HepG2 (cell line): ENCODE data around the gene SMYD2. TPM values are rescaled to one million over a fixed set of nuclear protein-coding genes. Genes with fewer than 3 reads are reported as not detected.

Experiments
- MAFK ChIP-seq, 2 experiments: IDR thresholded peaks in 1 of 2; conservative IDR thresholded peaks in 1 of 2; 2 replicates each; pipeline ENCODE4 v1.6.1; 2011; ENCODE audit warnings: improper control_type of control experiment in 2 of 2, low read length in 2 of 2
- NBN ChIP-seq: fragments of 450-650 bp; conservative IDR thresholded peaks from 2 replicates; pipeline ENCODE4 v1.6.1; 2017
- PATZ1 ChIP-seq: sonication (generic); formaldehyde crosslinking; IDR thresholded peaks from 2 replicates; pipeline ENCODE4 v1.4.0; 2020; ENCODE audit warnings: missing genetic modification reagents
- PRPF4 ChIP-seq: fragments of 200-400 bp; formaldehyde crosslinking; IDR thresholded peaks from 2 replicates; pipeline ENCODE4 v1.6.1; 2016; ENCODE audit warnings: low read length, low read depth; ENCODE audit not compliant: poor library complexity, severe bottlenecking
- SOX5 ChIP-seq: IDR thresholded peaks from 2 replicates; pipeline ENCODE4 v1.6.1; 2016; ENCODE audit warnings: borderline replicate concordance
- SP140L ChIP-seq: sonication (generic); formaldehyde crosslinking; IDR thresholded peaks from 2 replicates; pipeline ENCODE4 v1.4.0; 2020; ENCODE audit warnings: missing genetic modification reagents, borderline replicate concordance
- XBP1 ChIP-seq: sonication (generic); formaldehyde crosslinking; IDR thresholded peaks from 2 replicates; pipeline ENCODE4 v1.5.0; 2020; ENCODE audit warnings: missing genetic modification reagents
- ZBTB33 ChIP-seq: sonication (generic); formaldehyde crosslinking; IDR thresholded peaks from 2 replicates; pipeline ENCODE4 v1.4.0; 2020; ENCODE audit warnings: missing genetic modification reagents
- ZMYM4 ChIP-seq: sonication (generic); formaldehyde crosslinking; IDR thresholded peaks from 2 replicates; pipeline ENCODE4 v1.8.1; 2023; ENCODE audit warnings: mild to moderate bottlenecking, missing genetic modification reagents
- ZNF17 ChIP-seq: sonication (generic); formaldehyde crosslinking; IDR thresholded peaks from 2 replicates; pipeline ENCODE4 v1.5.0; 2020; ENCODE audit warnings: mild to moderate bottlenecking, missing genetic modification reagents
- ZNF264 ChIP-seq: sonication (generic); formaldehyde crosslinking; IDR thresholded peaks from 2 replicates; pipeline ENCODE4 v1.4.0; 2020; ENCODE audit warnings: missing genetic modification reagents
- ZNF432 ChIP-seq: sonication (generic); formaldehyde crosslinking; IDR thresholded peaks from 2 replicates; pipeline ENCODE4 v1.5.0; 2020; ENCODE audit warnings: missing genetic modification reagents, mild to moderate bottlenecking, borderline replicate concordance
- ZNF577 ChIP-seq: sonication (generic); formaldehyde crosslinking; IDR thresholded peaks from 2 replicates; pipeline ENCODE4 v1.4.0; 2020; ENCODE audit warnings: mild to moderate bottlenecking, low read depth, missing genetic modification reagents, borderline replicate concordance
- ZNF614 ChIP-seq: IDR thresholded peaks from 2 replicates; pipeline ENCODE4 v1.6.1; 2018; ENCODE audit warnings: missing biosample characterization, missing genetic modification reagents, inconsistent platforms, borderline replicate concordance
- ZNF891 ChIP-seq: sonication (generic); formaldehyde crosslinking; IDR thresholded peaks from 2 replicates; pipeline ENCODE4 v1.5.0; 2020; ENCODE audit warnings: mild to moderate bottlenecking, missing genetic modification reagents
- polyA plus RNA-seq, 8 experiments: library from polyadenylated mRNA; depleted of rRNA in 3 of 8; stranded (reverse) in 7 of 8; unstranded in 1 of 8; fragments of >200 nt; fragmentation: Illumina TruSeq in 4 of 8; extraction: Trizol in 4 of 8; gene quantifications; 2 replicates each; pipeline versions ENCODE4 v1.2.1 to v1.2.3, GENCODE V29; 2011 to 2016; ENCODE audit warnings: low read depth in 4 of 8, missing spikeins in 1 of 8, mixed read lengths in 1 of 8; ENCODE audit not compliant: insufficient read depth in 1 of 8
- total RNA-seq, 5 experiments: library from RNA; depleted of rRNA; stranded (reverse); fragments of >200 nt; fragmentation: Illumina TruSeq; extraction: Trizol; gene quantifications; 2 replicates each; pipeline ENCODE4 v1.2.3, GENCODE V29; 2016; ENCODE audit warnings: low read depth in 1 of 5
- TF ChIP-seq, protein P1 (sequence below): sonication (generic); formaldehyde crosslinking; IDR thresholded peaks from 2 replicates; pipeline ENCODE4 v1.5.1; 2020; ENCODE audit warnings: mild to moderate bottlenecking, missing genetic modification reagents, borderline replicate concordance
- TF ChIP-seq, protein P2 (sequence below): sonication (generic); formaldehyde crosslinking; IDR thresholded peaks from 2 replicates; pipeline ENCODE4 v1.8.1; 2023; ENCODE audit warnings: mild to moderate bottlenecking, inconsistent platforms, moderate library complexity, missing genetic modification reagents, borderline replicate concordance

Gene SMYD2
- total and polyA plus RNA-seq, 2 of the 13 experiments (the other 11 are each of a cell fraction or from before 2014, with no cell fraction given) = 72.7 to 139 TPM

- TF ChIP-seq ZMYM4 = 0 out of 2 replicates have a peak, but pooled peaks have one; percentile 33
- TF ChIP-seq ZNF17 (CRISPR knock-in tag) = no peak
- TF ChIP-seq ZNF891 (CRISPR knock-in tag) = no peak
- TF ChIP-seq, protein P1, sequence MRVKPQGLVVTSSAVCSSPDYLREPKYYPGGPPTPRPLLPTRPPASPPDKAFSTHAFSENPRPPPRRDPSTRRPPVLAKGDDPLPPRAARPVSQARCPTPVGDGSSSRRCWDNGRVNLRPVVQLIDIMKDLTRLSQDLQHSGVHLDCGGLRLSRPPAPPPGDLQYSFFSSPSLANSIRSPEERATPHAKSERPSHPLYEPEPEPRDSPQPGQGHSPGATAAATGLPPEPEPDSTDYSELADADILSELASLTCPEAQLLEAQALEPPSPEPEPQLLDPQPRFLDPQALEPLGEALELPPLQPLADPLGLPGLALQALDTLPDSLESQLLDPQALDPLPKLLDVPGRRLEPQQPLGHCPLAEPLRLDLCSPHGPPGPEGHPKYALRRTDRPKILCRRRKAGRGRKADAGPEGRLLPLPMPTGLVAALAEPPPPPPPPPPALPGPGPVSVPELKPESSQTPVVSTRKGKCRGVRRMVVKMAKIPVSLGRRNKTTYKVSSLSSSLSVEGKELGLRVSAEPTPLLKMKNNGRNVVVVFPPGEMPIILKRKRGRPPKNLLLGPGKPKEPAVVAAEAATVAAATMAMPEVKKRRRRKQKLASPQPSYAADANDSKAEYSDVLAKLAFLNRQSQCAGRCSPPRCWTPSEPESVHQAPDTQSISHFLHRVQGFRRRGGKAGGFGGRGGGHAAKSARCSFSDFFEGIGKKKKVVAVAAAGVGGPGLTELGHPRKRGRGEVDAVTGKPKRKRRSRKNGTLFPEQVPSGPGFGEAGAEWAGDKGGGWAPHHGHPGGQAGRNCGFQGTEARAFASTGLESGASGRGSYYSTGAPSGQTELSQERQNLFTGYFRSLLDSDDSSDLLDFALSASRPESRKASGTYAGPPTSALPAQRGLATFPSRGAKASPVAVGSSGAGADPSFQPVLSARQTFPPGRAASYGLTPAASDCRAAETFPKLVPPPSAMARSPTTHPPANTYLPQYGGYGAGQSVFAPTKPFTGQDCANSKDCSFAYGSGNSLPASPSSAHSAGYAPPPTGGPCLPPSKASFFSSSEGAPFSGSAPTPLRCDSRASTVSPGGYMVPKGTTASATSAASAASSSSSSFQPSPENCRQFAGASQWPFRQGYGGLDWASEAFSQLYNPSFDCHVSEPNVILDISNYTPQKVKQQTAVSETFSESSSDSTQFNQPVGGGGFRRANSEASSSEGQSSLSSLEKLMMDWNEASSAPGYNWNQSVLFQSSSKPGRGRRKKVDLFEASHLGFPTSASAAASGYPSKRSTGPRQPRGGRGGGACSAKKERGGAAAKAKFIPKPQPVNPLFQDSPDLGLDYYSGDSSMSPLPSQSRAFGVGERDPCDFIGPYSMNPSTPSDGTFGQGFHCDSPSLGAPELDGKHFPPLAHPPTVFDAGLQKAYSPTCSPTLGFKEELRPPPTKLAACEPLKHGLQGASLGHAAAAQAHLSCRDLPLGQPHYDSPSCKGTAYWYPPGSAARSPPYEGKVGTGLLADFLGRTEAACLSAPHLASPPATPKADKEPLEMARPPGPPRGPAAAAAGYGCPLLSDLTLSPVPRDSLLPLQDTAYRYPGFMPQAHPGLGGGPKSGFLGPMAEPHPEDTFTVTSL (CRISPR knock-in tag) = peak; percentile 23; the same call in 1 of the 2 replicates
- no peak for TF ChIP-seq ZNF614
- TF ChIP-seq ZNF432 (CRISPR knock-in tag) = no peak
- TF ChIP-seq, protein P2, sequence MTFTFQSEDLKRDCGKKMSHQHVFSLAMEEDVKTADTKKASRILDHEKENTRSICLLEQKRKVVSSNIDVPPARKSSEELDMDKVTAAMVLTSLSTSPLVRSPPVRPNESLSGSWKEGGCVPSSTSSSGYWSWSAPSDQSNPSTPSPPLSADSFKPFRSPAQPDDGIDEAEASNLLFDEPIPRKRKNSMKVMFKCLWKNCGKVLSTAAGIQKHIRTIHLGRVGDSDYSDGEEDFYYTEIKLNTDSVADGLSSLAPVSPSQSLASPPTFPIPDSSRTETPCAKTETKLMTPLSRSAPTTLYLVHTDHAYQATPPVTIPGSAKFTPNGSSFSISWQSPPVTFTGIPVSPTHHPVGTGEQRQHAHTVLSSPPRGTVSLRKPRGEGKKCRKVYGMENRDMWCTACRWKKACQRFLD = no peak
- peak; percentile 79; the same call in 1 of the 2 replicates for TF ChIP-seq ZNF264 (CRISPR knock-in tag)
- TF ChIP-seq NBN = no peak
- TF ChIP-seq ZBTB33 (CRISPR knock-in tag) = peak; percentile 37; the same call in 1 of the 2 replicates
- 0 out of 2 replicates have a peak, but pooled peaks have one; percentile 10 for TF ChIP-seq PATZ1 (CRISPR knock-in tag)
- TF ChIP-seq ZNF577 (CRISPR knock-in tag) = no peak
- TF ChIP-seq MAFK (conservative IDR thresholded peaks at IDR 0.05 in 1 of 2, IDR thresholded peaks at IDR 0.05 in 1 of 2; ENCODE audit: low read length in 2 of 2) = peak; percentile 77 to 82
- TF ChIP-seq SOX5 = 0 out of 2 replicates have a peak, but pooled peaks have one; percentile 12
- TF ChIP-seq XBP1 (CRISPR knock-in tag) = no peak
- no peak for TF ChIP-seq SP140L (CRISPR knock-in tag)
- no peak for TF ChIP-seq PRPF4
These were observed 8.8 kb downstream of the SMYD2 start (continued) for GRCh38 chr1:214289574-214290272.
